GM12878 (cell line): ENCODE measurements around the gene TGFBI. TPM values are rescaled to one million over a fixed set of nuclear protein-coding genes. Genes with fewer than 3 reads are reported as not detected.

Experiments
- CREM ChIP-seq: IDR thresholded peaks from 2 replicates; pipeline ENCODE4 v1.6.1; 2014; ENCODE audit warnings: antibody characterized with exemption, low read depth
- DPF2 ChIP-seq: fragments of 450-650 bp; IDR thresholded peaks from 2 replicates; pipeline ENCODE4 v1.6.1; 2017; ENCODE audit warnings: mild to moderate bottlenecking
- MXI1 ChIP-seq: fragments of 150-350 bp; IDR thresholded peaks from 2 replicates; pipeline ENCODE4 v1.6.1; 2011; ENCODE audit warnings: low read depth, mild to moderate bottlenecking, inconsistent platforms, low read length, improper control_type of control experiment
- SRF ChIP-seq, 2 experiments: IDR thresholded peaks; 2 replicates each; pipeline ENCODE4 v1.6.1; 2011; ENCODE audit warnings: low read depth in 2 of 2, low read length in 2 of 2, mild to moderate bottlenecking in 1 of 2, moderate library complexity in 1 of 2
- ZNF24 ChIP-seq: fragments of 450-650 bp; IDR thresholded peaks from 2 replicates; pipeline ENCODE4 v1.6.1; 2017; ENCODE audit warnings: antibody characterized with exemption, mild to moderate bottlenecking
- polyA plus RNA-seq, 11 experiments: library from polyadenylated mRNA; depleted of rRNA in 4 of 11; unstranded in 6 of 11; stranded (reverse) in 5 of 11; fragments of >200 nt; fragmentation: Nextera tagmentation in 4 of 11; fragmentation: Illumina TruSeq in 1 of 11; extraction: Ambion mirVana in 4 of 11; extraction: Trizol in 1 of 11; gene quantifications; 1 replicate in 1 of 11; 2 replicates in 10 of 11; pipeline versions ENCODE4 v1.2.1 to v1.2.3, GENCODE V29; 2011 to 2016; ENCODE audit warnings: inconsistent platforms in 2 of 11, missing spikeins in 2 of 11, low read depth in 1 of 11
- total RNA-seq, 4 experiments: library from RNA; depleted of rRNA in 3 of 4; stranded (reverse); fragments of >200 nt in 3 of 4; fragmentation: Illumina TruSeq in 1 of 4; extraction: Trizol in 1 of 4; gene quantifications; 2 replicates each; pipeline versions ENCODE4 v1.2.1 to v1.2.3, GENCODE V29; 2013 to 2021
- TF ChIP-seq, protein P1 (sequence below): IDR thresholded peaks from 2 replicates; pipeline ENCODE4 v1.6.1; 2012; ENCODE audit warnings: improper control_type of control experiment, low read depth, low read length; ENCODE audit not compliant: insufficient replicate concordance
- TF ChIP-seq, protein P2 (sequence below): fragments of 150-350 bp; IDR thresholded peaks from 2 replicates; pipeline ENCODE4 v1.6.1; 2016; ENCODE audit warnings: low read depth, low read length

TGFBI gene
- total and polyA plus RNA-seq, 10 of the 15 experiments (the other 5 are each of a cell fraction or from before 2014, with no cell fraction given): 0.12 to 1.8 (median 0.19) TPM

DNA sequence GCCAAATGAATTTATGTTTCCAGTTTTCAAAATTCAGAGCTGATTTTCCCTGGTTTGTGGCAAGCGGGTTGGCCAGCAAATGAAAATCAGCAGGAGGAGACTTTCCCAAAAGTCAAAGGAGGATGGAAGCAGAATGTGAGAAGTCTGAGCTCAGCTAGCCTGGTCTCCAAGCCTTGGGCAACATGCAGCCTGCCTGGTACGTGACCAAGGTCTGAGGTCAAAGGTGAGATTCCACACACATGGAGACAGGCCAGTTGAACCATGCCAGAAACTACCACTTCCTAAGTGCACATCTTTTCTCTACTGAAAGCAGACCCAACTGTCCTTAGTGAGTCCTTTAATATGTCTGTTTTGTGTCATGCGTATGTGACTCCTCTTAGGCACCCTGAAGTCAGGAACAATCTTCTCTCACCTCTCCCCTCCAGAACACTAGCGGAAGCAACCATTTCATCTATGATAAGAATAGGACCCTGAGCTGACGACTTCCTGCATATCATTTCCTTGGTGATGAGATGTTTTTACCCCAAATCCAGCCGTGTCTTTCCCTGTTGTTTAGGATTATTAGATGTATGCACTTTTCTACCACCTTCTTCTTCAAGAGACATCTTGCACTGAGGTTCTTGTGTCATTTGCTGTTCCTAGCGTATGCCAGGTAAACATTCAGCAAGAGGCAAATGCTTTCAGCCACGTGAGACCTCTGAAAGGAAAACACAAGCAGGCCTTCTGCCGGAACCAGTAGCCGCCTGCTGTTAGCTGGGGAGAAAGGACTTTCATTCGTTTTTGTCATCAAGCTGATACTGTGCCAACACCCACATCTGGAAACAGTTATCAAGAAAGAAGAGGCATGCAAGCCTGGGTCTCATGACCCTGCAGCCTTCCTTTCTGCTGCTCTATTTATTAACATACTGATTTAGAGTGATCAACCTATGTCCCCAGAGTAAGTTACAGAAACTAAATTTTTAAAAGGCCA is 9.7 kb upstream of the TGFBI start (continued):
- TF ChIP-seq, protein P1, sequence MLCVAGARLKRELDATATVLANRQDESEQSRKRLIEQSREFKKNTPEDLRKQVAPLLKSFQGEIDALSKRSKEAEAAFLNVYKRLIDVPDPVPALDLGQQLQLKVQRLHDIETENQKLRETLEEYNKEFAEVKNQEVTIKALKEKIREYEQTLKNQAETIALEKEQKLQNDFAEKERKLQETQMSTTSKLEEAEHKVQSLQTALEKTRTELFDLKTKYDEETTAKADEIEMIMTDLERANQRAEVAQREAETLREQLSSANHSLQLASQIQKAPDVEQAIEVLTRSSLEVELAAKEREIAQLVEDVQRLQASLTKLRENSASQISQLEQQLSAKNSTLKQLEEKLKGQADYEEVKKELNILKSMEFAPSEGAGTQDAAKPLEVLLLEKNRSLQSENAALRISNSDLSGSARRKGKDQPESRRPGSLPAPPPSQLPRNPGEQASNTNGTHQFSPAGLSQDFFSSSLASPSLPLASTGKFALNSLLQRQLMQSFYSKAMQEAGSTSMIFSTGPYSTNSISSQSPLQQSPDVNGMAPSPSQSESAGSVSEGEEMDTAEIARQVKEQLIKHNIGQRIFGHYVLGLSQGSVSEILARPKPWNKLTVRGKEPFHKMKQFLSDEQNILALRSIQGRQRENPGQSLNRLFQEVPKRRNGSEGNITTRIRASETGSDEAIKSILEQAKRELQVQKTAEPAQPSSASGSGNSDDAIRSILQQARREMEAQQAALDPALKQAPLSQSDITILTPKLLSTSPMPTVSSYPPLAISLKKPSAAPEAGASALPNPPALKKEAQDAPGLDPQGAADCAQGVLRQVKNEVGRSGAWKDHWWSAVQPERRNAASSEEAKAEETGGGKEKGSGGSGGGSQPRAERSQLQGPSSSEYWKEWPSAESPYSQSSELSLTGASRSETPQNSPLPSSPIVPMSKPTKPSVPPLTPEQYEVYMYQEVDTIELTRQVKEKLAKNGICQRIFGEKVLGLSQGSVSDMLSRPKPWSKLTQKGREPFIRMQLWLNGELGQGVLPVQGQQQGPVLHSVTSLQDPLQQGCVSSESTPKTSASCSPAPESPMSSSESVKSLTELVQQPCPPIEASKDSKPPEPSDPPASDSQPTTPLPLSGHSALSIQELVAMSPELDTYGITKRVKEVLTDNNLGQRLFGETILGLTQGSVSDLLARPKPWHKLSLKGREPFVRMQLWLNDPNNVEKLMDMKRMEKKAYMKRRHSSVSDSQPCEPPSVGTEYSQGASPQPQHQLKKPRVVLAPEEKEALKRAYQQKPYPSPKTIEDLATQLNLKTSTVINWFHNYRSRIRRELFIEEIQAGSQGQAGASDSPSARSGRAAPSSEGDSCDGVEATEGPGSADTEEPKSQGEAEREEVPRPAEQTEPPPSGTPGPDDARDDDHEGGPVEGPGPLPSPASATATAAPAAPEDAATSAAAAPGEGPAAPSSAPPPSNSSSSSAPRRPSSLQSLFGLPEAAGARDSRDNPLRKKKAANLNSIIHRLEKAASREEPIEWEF: no peak
- no peak for TF ChIP-seq CREM
- TF ChIP-seq MXI1: no peak
- no peak for TF ChIP-seq DPF2
- no peak for TF ChIP-seq ZNF24
- TF ChIP-seq, protein P2, sequence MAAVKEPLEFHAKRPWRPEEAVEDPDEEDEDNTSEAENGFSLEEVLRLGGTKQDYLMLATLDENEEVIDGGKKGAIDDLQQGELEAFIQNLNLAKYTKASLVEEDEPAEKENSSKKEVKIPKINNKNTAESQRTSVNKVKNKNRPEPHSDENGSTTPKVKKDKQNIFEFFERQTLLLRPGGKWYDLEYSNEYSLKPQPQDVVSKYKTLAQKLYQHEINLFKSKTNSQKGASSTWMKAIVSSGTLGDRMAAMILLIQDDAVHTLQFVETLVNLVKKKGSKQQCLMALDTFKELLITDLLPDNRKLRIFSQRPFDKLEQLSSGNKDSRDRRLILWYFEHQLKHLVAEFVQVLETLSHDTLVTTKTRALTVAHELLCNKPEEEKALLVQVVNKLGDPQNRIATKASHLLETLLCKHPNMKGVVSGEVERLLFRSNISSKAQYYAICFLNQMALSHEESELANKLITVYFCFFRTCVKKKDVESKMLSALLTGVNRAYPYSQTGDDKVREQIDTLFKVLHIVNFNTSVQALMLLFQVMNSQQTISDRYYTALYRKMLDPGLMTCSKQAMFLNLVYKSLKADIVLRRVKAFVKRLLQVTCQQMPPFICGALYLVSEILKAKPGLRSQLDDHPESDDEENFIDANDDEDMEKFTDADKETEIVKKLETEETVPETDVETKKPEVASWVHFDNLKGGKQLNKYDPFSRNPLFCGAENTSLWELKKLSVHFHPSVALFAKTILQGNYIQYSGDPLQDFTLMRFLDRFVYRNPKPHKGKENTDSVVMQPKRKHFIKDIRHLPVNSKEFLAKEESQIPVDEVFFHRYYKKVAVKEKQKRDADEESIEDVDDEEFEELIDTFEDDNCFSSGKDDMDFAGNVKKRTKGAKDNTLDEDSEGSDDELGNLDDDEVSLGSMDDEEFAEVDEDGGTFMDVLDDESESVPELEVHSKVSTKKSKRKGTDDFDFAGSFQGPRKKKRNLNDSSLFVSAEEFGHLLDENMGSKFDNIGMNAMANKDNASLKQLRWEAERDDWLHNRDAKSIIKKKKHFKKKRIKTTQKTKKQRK: no peak
- TF ChIP-seq SRF (IDR thresholded peaks at IDR 0.05; ENCODE audit: low read depth in 2 of 2, low read length in 2 of 2): no peak
- TF ChIP-seq, all 136 proteins: peak for 0
